Loucy (cell line): ENCODE measurements around the gene OR51B2.

Experiments used
- EZH2phosphoT487 ChIP-seq: fragments of 200-600 bp; IDR thresholded peaks from 2 replicates; pipeline ENCODE4 v1.6.1; 2018; ENCODE audit warnings: antibody characterized with exemption, mild to moderate bottlenecking, moderate library complexity, borderline replicate concordance
- TF ChIP-seq, protein P1 (sequence below): fragments of 200-600 bp; sonication (generic); conservative IDR thresholded peaks from 2 replicates; pipeline ENCODE4 v1.5.1; 2014; ENCODE audit warnings: mild to moderate bottlenecking, antibody characterized with exemption, low read length

DNA sequence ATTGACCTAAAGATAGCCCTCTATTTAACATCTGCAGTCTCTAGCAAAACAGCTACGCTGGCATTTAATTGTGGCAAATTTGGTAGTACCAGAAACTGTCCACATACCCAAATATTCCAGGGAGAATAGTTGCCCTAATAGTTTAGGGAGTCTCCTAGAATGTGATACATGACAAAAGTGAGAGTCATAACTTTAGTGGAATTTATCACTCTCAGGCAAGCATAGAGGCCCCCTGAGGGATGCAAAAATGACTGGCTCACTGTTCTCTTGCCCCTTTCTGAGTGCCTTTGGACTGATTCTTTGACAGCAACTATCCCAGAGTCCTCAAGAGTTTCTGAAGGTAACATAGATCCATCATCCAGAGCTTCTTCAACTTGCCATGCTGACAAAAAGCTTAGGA lies 20.1 kb downstream of the OR51B2 start:
- TF ChIP-seq, protein P1, sequence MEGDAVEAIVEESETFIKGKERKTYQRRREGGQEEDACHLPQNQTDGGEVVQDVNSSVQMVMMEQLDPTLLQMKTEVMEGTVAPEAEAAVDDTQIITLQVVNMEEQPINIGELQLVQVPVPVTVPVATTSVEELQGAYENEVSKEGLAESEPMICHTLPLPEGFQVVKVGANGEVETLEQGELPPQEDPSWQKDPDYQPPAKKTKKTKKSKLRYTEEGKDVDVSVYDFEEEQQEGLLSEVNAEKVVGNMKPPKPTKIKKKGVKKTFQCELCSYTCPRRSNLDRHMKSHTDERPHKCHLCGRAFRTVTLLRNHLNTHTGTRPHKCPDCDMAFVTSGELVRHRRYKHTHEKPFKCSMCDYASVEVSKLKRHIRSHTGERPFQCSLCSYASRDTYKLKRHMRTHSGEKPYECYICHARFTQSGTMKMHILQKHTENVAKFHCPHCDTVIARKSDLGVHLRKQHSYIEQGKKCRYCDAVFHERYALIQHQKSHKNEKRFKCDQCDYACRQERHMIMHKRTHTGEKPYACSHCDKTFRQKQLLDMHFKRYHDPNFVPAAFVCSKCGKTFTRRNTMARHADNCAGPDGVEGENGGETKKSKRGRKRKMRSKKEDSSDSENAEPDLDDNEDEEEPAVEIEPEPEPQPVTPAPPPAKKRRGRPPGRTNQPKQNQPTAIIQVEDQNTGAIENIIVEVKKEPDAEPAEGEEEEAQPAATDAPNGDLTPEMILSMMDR: no peak
- no peak for TF ChIP-seq EZH2phosphoT487
